Lung microvascular endothelial cell (primary cell): ENCODE results near the gene GNGT1. TPM values are rescaled to one million over a fixed set of nuclear protein-coding genes. Genes with fewer than 3 reads are reported as not detected.
"Not testable (repeated sequence)": the region's sequence is repeated elsewhere in the genome, so short reads cannot be mapped to it uniquely, and the experiment has no call there.

Source experiments
- DNase-seq, 2 donors: peaks; one replicate each; pipeline versions ENCODE4 v3.0.0 to v3.0.0-alpha.2; 2010; ENCODE audit warnings: low read depth in 2 of 2
- total RNA-seq: library from RNA; depleted of rRNA; stranded (reverse); fragments of >200 nt; gene quantifications from 2 replicates; pipeline ENCODE4 v1.2.1, GENCODE V29; 2014

The GNGT1 gene
- total RNA-seq, 1 donor from 2014 or later: not detected

GRCh38 chr7:93902777-93903423 lies 3.5 kb upstream of the GNGT1 start:
- DNase-seq: peak; percentile 85 to 88

- peak in 1 of 2 donors; percentile 90 for DNase-seq
Measured at GRCh38 chr7:93910076-93910994, 4.0 kb downstream of the GNGT1 start.

- not testable (repeated sequence) for DNase-seq
Measured at GRCh38 chr7:93911242-93911641, 4.9 kb downstream of the GNGT1 start.

- DNase-seq: peak in 1 of 2 donors; percentile 64
Measured at GRCh38 chr7:93911661-93912060, 5.3 kb downstream of the GNGT1 start.

- peak in 1 of 2 donors; percentile 80 for DNase-seq
Measured at GRCh38 chr7:93913197-93913596, 6.8 kb downstream of the GNGT1 start.

GRCh38 chr7:93914581-93915066 lies 8.3 kb downstream of the GNGT1 start:
- DNase-seq: peak in 1 of 2 donors; percentile 88

- not testable (repeated sequence) for DNase-seq
Measured at GRCh38 chr7:93915206-93915842, 9.0 kb downstream of the GNGT1 start.

GRCh38 chr7:93915888-93916287 lies 9.5 kb downstream of the GNGT1 start:
- DNase-seq: peak in 1 of 2 donors; percentile 54

- not testable (repeated sequence) for DNase-seq
Measured at GRCh38 chr7:93916315-93916714, 9.9 kb downstream of the GNGT1 start.

- no peak for DNase-seq
Measured at GRCh38 chr7:93920496-93921182, 14.3 kb downstream of the GNGT1 start.

GRCh38 chr7:93921186-93921585 lies 14.8 kb downstream of the GNGT1 start:
- no peak for DNase-seq

- peak; percentile 89 to 92 for DNase-seq
Measured at GRCh38 chr7:93921607-93922566, 15.5 kb downstream of the GNGT1 start, which contains the start of gene GNG11. TSS of gene GNG11 (plus strand) at chr7:93921735. CDS start at chr7:93922138, 403 bp downstream.

GRCh38 chr7:93923296-93923695 lies 16.9 kb downstream of the GNGT1 start:
- DNase-seq: peak; percentile 53 to 56

GRCh38 chr7:93923942-93924341 lies 17.6 kb downstream of the GNGT1 start:
- DNase-seq: peak in 1 of 2 donors; percentile 61

GRCh38 chr7:93926800-93927199 lies 20.4 kb downstream of the GNGT1 start:
- DNase-seq: no peak

GRCh38 chr7:93927585-93927984 lies 21.2 kb downstream of the GNGT1 start:
- DNase-seq: no peak

GRCh38 chr7:93931655-93932054 lies 25.3 kb downstream of the GNGT1 start:
- no peak for DNase-seq

- no peak for DNase-seq
Measured at GRCh38 chr7:93933156-93933555, 26.8 kb downstream of the GNGT1 start.

GRCh38 chr7:93935102-93935501 lies 28.7 kb downstream of the GNGT1 start:
- DNase-seq: peak; percentile 53 to 79

GRCh38 chr7:93937818-93938217 lies 31.5 kb downstream of the GNGT1 start:
- no peak for DNase-seq
